Mononuclear cell (primary cell): ENCODE results near the gene ACHE. TPM values are rescaled to one million over a fixed set of nuclear protein-coding genes. Genes with fewer than 3 reads are reported as not detected.
A peak's percentile ranks its signal among the peaks of the same experiment; 100 is the strongest.

Experiments
- H3K27me3 ChIP-seq: 2 replicates; pipeline ENCODE4 v1.6.0; 2011; ENCODE audit warnings: low read length, control low read depth; ENCODE audit not compliant: insufficient read depth
- H3K4me1 ChIP-seq: 2 replicates; pipeline ENCODE4 v1.5.1; 2011; ENCODE audit warnings: mild to moderate bottlenecking, low read length, control low read depth; ENCODE audit not compliant: insufficient read depth
- H3K4me3 ChIP-seq: 2 replicates; pipeline ENCODE4 v1.5.1; 2011; ENCODE audit warnings: mild to moderate bottlenecking, low read length, moderate library complexity
- H3K9me3 ChIP-seq: 2 replicates; pipeline ENCODE4 v1.5.1; 2011; ENCODE audit warnings: low read depth, mild to moderate bottlenecking, control low read depth, low read length
- total RNA-seq: library from RNA; depleted of rRNA; stranded (reverse); fragments of >200 nt; gene quantifications from one replicate; pipeline ENCODE4 v1.2.3, GENCODE V29; 2012

Gene ACHE
- total RNA-seq, 1 donor = 0.21 TPM

DNA sequence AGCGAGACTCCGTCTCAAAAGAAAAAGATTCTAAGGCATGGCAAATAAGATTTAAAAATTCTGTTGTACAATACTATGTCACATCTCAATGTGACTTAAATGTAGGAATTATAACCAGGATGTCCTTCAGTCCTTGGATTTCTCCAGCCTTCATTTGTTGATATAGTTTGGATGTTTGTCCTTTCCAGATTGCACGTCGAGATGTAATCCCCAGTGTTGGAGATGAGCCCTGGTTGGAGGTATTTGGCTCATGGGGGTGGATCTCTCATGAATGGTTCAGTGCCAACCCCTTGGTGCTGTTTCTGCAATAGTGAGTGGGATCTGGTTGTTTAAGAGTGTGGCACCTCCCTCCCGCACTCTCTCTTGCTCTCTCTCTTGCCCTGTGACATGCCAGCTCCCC, 12.8 kb upstream of the ACHE start:
- Histone ChIP-seq H3K4me1 (peaks cover 16% of the 10 kb centered on the region), H3K27me3 (no peaks in the 10 kb centered on the region), H3K4me3 (no peak overlapping the region), H3K9me3 (no peaks in the 10 kb centered on the region)

DNA sequence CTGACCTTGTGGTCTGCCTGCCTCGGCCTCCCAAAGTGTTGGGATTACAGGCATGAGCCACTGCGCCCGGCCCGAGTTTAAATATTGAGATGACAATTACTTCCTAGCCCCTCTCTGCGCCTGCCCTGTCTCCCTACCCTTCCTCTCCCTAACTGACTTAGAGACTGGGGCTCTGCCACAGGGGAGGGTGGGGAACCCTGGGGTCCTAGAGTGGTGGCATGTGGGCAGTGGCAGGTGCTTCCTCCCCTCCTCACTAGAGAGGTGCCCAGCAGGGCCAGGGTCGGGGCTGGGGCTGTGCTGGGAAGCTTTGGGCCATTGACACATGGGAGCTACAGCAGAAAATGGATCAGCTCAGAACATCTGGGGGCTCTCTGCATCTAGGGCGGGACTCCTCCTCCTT, 7.0 kb upstream of the ACHE start:
- Histone ChIP-seq H3K4me1 (no peaks in the 10 kb centered on the region), H3K9me3 (no peaks in the 10 kb centered on the region), H3K27me3 (peaks cover 4% of the 10 kb centered on the region), H3K4me3 (no peak overlapping the region)

DNA sequence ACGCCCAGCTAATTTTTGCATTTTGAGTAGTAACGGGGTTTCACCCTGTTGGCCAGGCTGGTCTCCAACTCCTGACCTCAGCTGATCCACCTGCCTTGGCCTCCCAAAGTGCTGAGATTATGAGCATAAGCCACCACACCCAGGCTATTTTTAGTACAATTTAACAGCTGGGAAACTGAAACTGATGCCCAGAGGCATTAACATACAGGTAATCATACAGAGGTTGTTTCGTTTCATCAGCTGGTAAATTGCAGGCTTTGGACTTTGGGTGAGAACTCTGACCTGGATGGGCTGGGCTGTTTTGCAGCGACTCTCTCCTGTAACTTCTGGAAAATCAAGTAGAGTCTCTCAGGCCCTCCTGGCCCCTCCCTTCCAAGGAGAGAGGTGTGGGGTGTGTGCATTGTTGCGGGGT, 6.2 kb upstream of the ACHE start:
- Histone ChIP-seq H3K27me3 (peaks cover 9% of the 10 kb centered on the region), H3K4me1 (peaks cover 4% of the 10 kb centered on the region), H3K4me3 (no peak overlapping the region), H3K9me3 (no peaks in the 10 kb centered on the region)

DNA sequence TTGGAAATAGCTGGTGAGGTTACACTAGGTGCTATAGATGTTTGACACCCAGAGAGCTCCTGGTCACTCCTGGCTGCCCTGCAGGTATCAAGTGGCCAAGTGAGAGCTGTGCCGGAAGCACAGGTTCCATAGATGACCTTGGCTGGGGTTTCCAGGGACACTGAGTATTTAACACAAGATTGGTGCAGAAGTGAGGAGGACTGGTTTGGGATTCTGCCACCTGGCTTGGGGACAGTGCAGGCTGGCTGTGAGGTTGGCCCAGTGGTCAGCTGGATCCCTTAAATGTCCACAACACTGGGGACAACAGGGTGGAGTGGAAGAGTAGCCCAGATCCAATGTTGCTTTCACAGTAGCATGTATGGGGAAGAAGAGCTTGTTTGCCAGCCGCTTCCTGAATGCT, 5.3 kb upstream of the ACHE start:
- no peaks in the 10 kb centered on the region for H3K9me3 ChIP-seq
- no peak overlapping the region for H3K4me3 ChIP-seq
- peaks cover 15% of the 10 kb centered on the region for H3K27me3 ChIP-seq
- peaks cover 12% of the 10 kb centered on the region for H3K4me1 ChIP-seq

DNA sequence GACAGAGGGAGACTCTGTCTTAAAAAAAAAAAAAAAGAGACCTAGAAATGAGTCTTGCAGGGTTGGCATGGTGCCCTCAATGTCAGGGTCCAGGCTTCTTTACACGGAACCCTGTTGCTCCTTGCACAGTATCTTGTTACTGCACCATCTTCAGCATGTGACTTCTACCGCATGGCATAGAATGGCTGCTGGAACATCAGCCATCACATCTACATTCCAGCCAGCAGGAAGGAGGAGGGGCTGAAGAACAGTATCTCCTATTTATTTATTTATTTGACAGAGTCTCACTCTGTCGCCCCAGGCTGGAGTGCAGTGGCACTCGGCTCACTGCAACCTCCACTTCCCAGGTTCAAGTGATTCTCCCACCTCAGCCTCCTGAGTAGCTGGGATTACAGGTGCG, 3.7 kb upstream of the ACHE start:
- H3K27me3 ChIP-seq = peaks cover 24% of the 10 kb centered on the region
- no peaks in the 10 kb centered on the region for H3K9me3 ChIP-seq
- peaks cover 22% of the 10 kb centered on the region for H3K4me1 ChIP-seq
- H3K4me3 ChIP-seq = no peak overlapping the region

DNA sequence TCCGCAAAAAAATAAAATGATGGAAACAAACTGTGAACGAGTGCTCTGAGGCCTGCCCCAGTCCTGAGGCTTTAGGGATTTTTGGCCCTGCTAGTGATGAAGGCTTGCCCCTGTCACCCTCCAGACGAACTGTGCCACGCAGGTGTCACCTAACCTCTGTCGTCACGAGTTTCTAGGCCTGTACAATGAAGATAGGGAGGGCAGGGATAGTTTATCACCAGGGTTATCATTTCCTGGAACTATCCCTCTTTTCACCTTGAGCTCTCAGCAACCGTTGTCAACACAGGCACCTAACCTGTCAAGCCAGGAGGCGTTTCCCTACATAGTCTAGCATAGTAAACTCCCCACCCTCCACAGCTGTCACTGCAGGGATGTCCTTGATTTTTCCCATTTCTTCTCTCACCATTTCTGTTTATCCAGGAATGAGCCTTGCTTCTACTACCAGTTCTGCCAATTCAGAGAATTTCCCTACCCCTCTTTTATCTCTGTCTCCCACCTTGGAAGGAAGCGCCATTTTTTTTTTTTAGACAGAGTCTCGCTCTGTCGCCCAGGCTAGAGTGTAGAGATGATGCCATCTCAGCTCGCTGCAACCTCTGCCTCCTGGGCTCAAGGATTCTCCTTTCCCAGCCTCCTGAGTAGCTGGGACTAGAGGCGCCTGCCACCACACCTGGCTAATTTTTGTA, 2.2 kb upstream of the ACHE start:
- H3K27me3 ChIP-seq = peaks cover 35% of the 10 kb centered on the region

DNA sequence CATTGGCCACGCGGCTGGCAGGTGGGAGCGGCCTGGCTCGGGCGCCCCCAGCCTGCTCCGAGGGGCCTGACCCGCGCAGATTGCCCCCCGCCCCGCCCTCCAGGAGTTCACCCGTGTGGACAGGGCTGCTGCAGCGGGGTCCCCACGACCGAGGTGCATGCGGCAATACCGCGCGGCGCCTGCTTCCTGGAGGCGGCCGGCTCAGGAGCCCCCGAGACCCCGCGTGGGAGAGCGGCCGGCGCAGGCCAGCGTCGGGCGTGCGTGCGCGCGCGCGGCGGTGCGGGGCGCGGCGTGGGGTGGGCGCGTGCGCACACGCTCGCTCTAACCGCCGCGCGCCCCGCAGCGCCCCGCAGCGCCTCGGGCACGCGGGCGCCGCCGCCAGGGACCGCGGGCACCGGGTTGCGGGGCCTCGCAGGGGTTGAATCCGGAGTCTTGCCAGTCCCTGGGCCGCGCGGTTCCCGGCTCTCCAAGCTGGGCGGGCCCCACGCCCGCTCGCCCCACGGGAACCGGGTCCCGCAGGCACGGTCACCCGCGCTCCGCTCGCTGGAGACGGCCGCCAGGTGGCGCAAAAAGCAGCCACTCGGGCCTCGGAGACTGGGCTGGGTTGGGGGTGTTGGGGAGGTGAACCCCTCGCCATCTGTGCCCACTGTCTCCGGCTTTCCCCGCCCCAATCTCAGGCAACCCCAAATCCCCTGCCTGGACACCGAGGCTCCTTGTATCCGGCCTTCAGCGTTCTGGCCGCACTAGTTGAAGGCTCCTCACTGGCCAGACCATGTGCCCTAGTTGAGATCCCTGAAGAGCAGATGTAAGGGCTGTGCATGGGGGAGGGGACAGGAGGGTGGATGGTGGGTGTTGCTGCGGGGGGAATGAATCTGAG, 1.3 kb upstream of the ACHE start:
- Histone ChIP-seq H3K4me3 (no peak overlapping the region), H3K27me3 (peaks cover 44% of the 10 kb centered on the region), H3K9me3 (no peaks in the 10 kb centered on the region), H3K4me1 (peaks cover 22% of the 10 kb centered on the region)

More for the DNA sequence above, 2.2 kb upstream of the ACHE start:
- peaks cover 22% of the 10 kb centered on the region for H3K4me1 ChIP-seq
- H3K9me3 ChIP-seq = no peaks in the 10 kb centered on the region
- no peak overlapping the region for H3K4me3 ChIP-seq

DNA sequence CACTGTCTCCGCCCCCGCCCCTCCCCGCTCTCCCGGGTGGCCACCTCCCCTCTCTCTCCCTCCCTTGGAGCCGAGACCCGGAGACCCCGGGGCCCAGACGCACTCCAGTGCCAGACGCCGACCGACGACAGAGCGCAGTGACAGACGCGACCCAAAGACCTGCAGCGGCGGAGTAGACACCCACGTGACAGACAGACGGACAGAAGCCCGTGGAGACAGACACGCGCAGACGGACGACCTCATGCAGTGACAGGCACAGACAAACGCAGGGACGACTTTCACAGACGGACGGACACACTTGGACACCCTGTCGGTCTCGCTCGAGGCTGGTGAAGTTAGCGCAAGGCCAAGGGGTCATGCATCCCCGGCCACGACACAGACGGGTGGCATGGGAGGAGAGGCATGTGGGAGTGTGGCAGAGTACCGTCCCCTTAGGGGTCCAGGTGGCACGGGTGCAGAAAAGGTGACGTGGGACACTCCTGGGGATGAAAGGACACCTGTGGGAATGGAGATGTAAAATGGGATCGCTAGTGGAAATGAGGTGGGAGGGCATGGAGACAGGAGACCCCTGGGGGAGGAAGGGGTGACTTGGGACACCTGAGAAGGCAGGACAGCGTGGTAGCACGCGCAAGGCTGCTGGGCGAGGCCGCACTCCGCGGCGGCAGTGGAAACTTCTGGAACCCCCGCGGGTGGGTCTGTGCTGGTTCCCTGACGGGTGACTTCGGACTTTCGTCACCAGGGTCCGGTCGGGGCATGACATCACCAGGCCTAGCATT, 456 bp upstream of the ACHE start:
- Histone ChIP-seq H3K9me3 (no peaks in the 10 kb centered on the region), H3K27me3 (peaks cover 52% of the 10 kb centered on the region), H3K4me3 (no peak overlapping the region), H3K4me1 (peaks cover 24% of the 10 kb centered on the region)

DNA sequence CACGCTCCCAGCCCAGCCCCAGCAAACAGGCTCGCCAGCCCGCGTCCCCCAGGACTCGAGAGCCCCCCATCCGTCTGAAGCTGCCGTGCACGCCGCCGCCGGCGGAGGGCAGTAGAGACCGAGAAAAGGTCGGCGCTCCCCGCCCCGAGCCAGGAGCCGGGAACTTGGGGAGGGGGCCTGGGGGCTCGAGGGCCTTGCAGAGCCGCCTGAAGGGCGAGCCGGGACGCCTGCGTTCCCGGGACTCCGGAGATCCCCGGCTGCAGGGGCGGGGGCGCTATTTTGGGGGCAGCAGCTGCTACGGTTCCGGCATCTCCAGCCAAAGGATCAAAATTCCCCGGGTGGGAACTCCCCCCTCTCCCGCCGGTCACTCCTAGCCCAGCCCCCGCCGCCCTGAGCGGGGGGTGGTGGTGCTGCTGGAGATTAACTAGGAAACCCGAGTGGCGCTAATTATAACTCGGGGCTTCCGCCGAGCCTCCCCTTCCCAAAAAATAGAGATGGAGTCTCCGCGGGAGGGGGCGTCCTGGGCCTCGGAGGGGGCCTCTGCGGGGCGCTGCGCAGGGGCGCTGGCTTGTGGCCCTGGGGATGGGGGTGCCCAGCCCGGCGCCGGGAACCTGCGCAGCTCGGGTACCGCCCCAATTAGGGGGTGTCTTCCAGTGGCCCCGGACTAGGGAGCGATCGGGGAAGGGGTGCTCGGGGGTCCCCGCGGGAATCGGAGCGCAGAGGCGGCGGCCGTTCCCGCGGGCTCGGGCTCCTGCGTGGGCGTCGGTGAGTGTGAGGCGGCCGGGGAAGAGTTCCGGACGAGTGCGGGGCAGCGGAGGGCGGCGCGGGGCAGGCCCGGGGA, 608 bp downstream of the ACHE start:
- Histone ChIP-seq H3K9me3 (no peaks in the 10 kb centered on the region), H3K27me3 (peaks cover 59% of the 10 kb centered on the region), H3K4me1 (peaks cover 34% of the 10 kb centered on the region), H3K4me3 (peak overlapping the region; percentile 12)

DNA sequence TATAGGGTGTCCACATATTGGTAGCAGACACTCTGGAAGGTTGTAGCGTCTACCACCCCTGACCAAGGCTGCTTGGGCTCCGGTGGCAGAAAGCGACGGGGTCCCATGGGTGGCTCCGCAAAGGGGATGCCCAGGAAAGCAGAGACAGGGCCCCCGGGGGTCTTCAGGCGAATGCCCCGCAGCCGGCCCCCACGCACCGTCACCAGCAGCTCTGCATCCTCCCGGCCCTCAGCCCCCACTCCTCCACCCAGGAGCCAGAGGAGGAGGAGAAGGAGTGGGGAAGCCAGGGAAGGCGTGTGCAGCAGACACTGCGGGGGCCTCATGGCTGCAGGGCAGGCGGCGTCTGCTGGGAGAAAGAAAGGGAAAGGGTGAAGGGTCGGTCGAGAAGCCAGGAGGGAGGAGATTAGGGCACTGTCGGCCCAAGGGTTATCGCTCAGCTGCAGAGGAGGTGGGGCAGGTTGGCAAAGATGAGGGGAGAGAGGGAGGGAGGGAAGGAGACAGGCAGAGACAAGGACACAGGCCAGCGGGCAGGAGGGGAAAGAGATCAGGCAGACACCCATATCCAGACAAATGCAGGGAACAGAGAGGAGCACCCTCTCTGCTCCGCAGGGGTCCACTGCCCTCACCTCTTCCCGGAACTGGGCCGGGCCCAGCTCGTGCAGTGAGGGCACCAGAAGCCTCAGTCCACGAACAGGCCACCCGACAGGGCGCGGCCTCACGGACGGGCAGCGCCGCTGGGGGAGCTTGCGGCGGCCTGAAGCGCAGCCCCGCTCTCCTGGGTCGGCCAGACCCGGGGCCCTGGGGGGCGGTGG, 1.6 kb downstream of the ACHE start:
- H3K4me1 ChIP-seq = peaks cover 40% of the 10 kb centered on the region
- peaks cover 59% of the 10 kb centered on the region for H3K27me3 ChIP-seq
- H3K9me3 ChIP-seq = no peaks in the 10 kb centered on the region
- H3K4me3 ChIP-seq = no peak overlapping the region

DNA sequence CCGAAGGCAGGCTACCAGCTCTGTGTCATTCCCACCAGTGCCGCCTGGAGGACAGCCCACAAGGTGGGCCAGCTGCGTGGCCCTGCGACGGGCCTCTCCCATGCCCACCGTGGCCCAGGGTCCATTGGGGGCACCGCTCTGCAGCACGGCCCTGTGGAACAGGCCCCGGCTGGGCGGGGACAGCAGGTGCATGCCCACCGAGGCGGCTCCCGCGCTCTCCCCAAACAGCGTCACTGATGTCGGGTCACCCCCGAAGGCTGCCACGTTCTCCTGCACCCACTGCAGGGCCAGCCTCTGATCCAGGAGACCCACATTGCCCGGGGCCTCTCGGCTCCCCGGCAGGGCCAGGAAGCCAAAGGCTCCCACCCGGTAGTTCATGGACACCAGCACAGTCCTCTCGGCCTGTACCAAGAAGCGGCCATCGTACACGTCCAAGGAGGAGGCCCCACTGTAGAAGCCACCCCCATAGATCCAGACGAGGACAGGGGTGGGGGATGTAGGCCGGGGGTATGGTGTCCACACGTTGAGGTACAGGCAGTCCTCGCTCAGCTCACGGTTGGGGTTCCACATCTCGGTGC, 2.3 kb downstream of the ACHE start:
- Histone ChIP-seq H3K27me3 (peaks cover 59% of the 10 kb centered on the region), H3K4me3 (no peak overlapping the region), H3K4me1 (peaks cover 47% of the 10 kb centered on the region), H3K9me3 (no peaks in the 10 kb centered on the region)

DNA sequence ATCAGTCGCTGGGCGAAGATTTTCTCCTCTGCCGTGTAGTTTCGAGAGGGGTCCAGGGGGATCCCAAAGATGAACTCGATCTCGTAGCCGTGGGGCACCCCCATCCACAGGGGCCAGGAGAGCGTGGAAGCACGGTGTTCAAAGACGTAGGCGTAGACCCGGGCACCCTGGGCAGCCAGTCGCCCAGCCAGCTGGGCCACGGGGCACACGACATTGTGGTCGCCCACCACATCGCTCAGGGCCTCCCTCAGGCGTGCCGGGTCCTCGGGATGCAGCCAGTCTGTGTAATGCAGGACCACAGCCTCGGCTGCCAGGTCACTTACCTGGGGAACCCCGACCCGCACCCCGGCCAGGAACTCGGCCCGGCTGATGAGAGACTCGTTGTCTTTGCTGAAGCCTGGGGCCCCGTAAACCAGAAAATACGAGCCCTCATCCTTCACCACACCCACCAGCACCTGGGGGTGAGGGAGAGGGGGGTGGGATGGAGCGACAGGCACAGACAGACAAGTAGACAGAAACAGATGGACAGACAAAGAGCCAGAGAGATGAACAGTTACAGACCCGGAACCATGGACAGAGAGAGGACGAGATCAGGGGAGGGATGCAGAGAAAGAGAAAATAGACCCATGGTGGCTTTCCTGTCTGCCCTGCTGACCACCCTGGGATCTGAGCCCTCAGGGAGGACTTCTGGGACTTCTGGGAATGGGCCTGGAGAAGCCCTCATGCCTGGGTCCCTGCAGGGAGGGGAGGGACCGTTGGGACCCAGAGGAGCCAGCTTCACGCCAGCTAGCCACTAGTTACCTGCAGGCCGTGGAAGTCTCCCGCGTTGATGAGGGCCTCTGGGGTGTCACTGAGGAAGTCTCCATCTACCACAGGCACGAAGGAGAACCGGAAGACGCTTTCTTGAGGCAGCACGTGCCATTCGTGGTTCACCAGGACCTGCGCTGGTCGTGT, 3.0 kb downstream of the ACHE start:
- peaks cover 55% of the 10 kb centered on the region for H3K27me3 ChIP-seq
- no peak overlapping the region for H3K4me3 ChIP-seq
- H3K9me3 ChIP-seq = no peaks in the 10 kb centered on the region
- H3K4me1 ChIP-seq = peaks cover 55% of the 10 kb centered on the region
